NCI-H345 (cell line): ENCODE data around the gene ABTB2.
"Not testable (repeated sequence)": the region's sequence is repeated elsewhere in the genome, so short reads cannot be mapped to it uniquely, and the experiment has no call there.

Source experiments
- DNase-seq: peaks from one replicate; lab custom pipeline; 2025; lab: John Stamatoyannopoulos, UW

ABTB2 gene

DNA sequence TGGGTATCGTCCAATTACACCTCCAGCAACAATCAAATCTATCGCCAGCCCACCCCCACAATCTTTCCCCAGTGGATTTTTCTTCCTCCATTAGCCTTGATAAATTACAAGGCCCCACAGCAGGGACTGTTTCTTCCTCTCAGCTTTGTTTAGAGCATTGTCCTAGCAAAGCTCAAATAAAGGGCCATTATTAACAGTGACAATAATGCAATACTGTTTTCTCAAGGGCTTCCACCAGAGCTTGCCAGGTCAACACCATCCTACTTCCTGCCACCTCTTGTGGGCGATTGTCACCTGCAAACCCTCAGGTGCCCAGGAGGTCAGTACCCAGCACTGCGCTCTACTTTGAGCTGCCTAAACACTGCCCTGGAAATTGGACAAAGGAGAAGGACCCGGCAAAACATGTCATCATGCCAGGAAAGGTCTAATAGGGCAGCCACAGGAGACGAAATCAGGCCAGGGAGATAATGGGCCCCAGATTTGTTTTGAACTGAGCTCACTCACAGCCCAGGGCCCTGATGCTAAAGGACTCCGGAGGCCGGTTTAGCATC lies 95.2 kb downstream of the ABTB2 start:
- no peak for DNase-seq

- DNase-seq, result no peak
Measured at GRCh38 chr11:34261820-34262219, 96.0 kb downstream of the ABTB2 start.

DNA sequence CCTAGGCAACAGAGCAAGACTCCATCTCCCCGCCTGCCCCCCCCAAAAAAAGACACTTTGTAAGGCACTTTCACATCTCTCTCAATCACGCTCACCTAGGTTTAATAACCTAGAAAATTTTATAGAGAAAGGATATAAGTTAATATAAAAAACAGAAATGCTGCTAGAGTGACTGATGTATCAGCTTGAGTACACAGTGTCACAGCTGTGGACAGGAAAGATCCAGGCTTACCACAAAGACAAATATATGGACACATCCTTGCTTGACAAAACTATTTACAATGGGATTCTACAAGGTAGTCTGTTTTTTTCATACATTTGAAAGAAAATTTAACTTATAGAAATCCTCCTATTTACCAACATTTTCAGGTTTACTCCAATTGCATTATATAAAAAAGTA lies 96.7 kb downstream of the ABTB2 start:
- no peak for DNase-seq

DNA sequence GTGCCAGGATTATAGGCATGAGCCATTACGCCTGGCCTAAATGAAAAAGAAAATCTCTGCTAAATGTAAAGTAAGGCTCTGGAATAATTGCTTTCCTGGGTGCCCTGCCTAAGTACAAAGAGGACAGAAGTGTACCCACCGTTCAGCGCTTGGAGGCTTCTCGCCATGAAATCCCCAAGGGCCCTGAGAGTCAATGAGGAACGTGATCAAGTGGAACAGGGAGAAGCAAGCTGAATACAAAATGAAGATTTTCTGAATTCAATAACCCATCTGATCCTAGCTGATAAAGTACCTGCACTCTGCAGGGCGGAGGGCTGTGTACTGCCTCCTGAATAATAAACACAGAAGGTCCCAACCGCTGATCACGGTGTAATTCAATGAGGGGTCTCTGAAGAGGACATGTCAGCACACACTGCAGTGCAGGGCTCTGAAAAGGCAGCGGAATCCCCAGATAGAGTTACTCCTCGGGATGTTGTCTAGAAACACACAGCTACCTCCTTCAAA lies 97.7 kb downstream of the ABTB2 start:
- DNase-seq, result no peak

GRCh38 chr11:34259087-34259486 lies 98.7 kb downstream of the ABTB2 start:
- no peak for DNase-seq

DNA sequence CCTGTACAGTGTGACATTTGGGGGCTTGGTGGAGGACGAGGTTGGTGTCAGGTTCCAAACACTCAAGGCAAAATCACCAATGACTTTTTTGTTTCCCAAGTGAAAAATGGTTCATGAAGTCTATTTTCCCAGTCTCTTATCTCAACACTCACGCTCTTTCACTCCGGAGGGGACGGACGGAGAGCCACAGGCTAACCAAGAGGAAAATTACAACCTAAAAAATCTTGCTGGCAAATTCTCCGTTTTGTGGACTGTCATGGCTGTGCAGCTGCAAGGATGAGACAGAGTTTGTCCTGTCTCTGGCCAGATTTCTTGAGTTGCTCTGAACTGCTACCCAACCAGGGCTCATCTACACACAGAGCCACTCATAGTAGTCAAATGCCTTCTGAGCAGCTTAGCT lies 101.2 kb downstream of the ABTB2 start:
- DNase-seq, result no peak

DNA sequence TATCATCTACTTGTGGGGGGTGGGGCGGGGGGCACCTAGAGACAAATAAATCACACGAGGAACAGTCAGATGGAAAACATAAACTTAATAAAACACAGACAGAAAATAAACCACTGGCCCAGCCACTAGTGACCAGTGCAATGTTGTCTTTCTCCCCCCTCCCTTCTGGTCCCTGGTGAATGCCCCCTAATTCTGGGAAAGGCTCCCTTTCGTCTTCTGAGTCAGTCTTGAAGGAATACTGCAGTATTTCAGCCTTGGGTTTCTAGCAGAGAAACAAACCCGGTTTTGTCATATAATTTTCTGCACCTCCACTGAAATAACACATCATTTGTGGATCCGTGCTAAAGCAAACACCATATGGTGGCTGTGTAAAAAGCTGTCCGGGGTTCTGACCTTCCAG lies 101.7 kb downstream of the ABTB2 start:
- no peak for DNase-seq

DNA sequence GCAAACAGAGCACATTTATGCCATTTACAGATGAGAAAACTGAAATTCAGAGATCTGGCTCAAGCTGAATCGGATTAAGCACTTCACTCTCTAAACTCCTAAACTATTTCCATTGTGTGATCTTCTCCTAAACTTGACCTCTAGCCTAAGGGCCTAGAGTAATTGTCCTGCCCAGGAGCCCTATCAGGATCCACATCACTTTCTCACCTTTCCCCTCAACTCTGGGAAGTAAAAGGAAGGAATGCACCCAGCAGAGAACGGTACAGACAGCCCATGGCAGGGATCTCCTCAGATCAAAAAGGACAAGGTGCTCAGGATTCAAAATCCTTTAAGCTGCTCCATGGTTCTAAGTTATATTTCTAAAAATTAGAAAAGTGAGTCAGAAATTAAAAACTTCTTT lies 102.7 kb downstream of the ABTB2 start:
- DNase-seq, result no peak

DNA sequence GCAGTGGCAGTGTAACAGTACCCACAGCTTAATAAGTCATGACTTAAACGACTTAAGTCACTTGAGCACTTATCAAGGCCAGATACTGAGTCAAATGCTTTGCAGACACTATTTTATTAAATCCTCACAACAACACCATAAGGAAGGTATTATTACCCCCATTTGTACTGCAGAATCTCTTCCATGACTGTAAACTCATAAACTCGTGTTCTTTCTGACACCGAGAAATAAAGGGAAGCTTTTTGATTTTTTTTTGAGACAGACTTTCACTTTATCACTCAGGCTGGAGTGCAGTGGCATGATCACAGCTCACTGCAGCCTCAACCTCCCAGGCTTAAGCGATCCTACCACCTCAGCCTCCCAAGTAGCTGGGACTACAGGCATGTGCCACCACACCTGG lies 103.8 kb downstream of the ABTB2 start:
- no peak for DNase-seq

GRCh38 chr11:34252651-34253050 lies 105.2 kb downstream of the ABTB2 start:
- no peak for DNase-seq

- no peak for DNase-seq
Measured at GRCh38 chr11:34252015-34252414, 105.8 kb downstream of the ABTB2 start.

DNA sequence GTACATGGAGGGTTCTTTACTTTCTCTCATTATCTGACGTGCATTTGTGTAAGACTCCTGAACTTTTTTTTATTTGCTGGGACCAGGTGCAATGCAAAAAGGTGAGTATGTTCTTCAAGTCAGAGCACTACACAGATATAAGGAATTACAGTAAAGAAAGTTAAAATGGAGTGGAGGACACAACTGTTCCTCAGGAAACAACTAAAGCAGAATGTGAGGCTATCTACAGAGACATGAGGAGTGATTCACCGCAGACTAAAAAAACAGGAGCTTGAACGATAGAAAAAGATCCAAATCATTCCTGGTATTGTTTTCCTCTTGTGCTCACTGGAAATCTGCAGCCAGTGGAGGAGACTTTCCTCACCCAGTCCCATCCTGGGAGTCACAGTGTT lies 106.2 kb downstream of the ABTB2 start:
- no peak for DNase-seq

DNA sequence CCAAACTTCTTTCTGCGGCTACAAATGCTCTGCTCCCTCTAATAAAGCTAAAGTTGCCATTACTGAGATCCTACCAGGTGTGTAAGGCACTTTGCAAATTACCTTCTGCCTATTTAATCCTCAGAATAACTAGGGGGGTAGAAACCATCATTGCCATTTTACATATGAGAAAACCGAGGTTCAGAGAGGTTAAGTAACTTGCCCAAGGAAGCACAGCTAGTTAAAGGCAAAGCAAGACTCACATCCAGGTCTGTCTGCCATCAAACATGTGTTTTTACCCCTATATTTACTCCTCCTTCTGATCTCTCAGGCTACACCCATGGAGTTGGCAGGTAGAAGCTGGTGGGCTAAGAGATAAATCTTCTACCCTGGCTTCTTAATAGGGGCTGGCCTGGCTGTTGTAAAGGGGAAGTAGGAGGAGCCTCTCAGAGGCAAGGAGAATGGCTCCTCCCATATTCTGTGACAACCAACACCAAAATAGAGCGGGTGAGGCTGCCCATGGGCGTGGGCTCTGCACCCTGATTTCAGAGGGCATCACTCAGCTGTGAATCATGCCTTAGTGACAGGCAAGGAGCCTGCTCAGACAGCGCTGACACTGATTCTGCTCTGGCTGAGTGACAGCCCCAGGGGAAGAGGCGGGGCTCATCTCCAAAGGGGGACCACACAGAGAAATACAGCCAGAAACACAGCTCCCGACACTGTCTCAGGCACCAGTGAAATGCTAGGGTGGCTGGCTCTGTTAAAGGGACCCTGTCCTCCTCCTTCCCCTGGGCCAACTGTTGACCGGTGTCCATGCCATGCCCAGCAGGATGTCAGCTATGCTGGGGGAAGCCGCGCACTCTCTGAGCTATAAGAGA lies 106.8 kb downstream of the ABTB2 start:
- no peak for DNase-seq

DNA sequence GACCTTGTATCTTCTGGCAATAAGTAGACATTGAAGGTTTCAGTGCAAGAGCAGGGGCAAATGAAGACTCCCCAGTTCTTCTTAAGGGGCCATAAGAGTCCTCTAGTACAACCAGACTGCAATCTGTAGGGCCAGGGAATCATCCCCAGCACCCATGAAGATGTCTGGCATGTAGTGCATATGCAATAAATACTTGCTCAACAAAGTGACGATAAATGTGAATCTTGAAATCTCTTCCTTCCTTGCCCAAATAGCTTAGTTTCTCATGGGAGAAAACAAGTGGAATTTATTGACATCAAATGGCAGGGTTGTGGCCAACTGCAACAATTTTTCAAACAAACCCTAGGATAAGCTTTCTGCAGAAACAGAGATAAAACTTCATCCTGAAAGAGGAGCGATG lies 107.6 kb downstream of the ABTB2 start:
- no peak for DNase-seq

DNA sequence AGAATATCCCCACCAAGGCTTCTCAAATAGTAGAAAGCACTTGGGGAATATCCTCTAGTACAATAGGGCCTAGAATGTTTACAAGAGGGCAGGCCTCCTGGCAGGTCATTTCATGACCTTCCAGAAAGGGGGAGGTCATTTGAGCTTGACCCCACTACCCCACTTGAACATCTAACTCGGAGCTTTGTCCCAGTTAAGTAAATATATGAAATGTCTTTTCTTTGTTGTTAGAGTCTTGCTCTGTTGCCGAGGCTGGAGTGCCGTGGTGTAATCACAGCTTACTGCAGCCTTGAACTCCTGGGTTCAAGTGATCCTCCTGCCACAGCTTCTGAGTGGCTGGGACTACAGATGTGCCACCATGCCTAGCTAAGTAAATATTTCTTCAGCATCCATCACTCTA lies 108.4 kb downstream of the ABTB2 start:
- DNase-seq, result no peak

DNA sequence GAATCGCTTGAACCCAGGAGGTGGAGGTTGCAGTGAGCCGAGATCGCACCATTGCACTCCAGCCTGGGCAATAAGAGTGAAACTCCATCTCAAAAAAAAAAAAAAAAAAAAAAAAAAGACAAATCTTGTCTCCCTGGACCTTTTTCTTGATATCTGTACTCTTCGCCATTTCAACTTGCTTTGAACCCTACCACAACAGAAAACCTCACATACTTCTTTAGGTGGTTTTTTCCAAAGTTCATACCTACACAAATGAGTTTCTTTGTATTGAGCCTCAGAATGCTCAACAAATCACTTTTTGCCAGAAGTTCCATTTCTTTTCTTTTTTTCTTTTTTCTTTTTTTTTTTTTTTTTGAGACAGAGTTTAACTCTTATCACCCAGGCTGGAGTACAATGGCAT lies 111.3 kb downstream of the ABTB2 start:
- not testable (repeated sequence) for DNase-seq

DNA sequence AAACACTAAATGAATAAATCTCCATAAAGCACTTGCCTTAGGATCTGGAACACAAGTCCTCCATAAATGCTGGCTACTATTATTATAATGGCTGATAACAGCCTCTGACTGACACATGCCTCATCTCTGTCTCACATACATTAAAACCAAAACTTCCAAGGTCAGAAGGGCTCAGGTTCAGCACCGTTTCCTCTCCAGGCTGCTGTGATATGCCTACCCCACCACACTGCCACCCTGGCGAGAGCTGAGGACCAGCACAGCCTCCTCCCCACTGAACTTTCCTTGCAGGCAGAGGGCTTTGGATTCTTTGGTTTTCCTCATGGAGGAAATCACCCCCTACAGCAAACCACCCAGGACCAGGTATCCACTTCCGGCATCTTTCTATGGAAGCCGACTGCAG lies 112.8 kb downstream of the ABTB2 start:
- no peak for DNase-seq

- no peak for DNase-seq
Measured at GRCh38 chr11:34243600-34244464, 114.0 kb downstream of the ABTB2 start.

DNA sequence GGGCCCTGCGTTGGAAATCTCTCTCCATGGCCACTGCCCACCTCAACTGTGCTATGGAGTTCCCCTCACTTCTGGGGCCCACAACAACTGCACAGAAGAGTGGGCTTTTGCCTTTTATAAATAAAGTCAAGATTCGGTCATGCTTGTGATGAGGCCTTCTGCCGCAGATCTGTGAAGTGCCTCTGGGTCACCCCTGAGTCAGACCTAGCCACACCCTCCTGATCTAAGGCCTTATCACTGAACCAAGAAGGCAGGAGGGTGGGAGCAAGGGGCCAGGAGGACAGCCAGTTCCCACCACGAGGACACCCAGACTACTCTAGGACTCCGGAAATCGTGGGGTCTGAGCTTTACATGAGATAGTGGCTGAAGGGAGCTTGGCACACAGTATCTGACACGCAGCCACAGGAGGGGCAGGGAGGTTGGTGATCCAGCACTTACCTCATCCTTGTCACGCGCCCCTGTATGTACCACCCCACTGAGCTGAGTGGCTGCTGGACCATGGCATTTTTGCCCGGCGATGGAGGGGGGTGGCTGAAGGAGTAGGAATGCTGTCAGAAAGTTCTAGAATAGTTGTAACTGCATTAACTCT lies 115.7 kb downstream of the ABTB2 start:
- DNase-seq, result no peak

- DNase-seq, result no peak
Measured at GRCh38 chr11:34240150-34240494, 117.7 kb downstream of the ABTB2 start.

DNA sequence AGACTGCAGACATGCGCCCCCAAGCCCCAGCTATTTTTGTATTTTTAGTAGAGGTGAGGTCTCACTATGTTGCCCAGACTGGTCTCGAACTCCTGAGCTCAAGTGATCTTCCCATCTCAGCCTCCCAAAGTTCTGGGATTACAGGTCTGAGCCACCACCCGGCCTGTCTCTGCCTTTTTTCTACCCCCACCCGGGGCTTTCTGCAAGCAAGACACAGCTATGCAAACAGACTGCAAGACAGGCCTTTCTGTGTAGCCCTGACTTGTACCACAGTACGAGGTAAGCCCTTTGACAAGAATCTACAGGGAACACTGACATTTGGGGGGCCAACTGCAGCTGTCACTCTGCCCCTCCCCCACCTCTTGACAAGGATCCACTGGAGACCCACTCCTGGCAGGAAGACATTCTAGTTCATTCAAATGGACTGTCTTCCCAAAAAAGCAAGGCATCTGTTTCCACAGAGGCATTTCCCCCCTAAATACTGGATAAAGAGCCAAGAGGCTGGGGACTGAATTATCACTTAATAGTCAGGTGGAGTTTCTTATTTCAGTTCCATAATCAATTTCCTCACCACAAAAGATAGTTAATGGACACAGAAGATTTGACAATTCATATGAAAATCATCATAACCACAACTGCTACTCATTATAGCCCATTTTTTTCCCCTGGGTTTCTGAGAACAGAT lies 118.2 kb downstream of the ABTB2 start:
- DNase-seq, result no peak

GRCh38 chr11:34238966-34239365 lies 118.8 kb downstream of the ABTB2 start:
- no peak for DNase-seq
